GM23248 (cell line): ENCODE measurements around the gene CMIP. TPM values are rescaled to one million over a fixed set of nuclear protein-coding genes. Genes with fewer than 3 reads are reported as not detected.

Source experiments
- DNase-seq: peaks from one replicate; pipeline ENCODE4 v3.0.0-alpha.2; 2015
- H2AFZ ChIP-seq: fragments of 200-600 bp; sonication (generic); 2 replicates; pipeline ENCODE4 v1.6.1; 2016; ENCODE audit warnings: antibody characterized with exemption
- H3F3A ChIP-seq: fragments of 200-600 bp; sonication (generic); 2 replicates; pipeline ENCODE4 v1.6.1; 2016; ENCODE audit warnings: mild to moderate bottlenecking, antibody characterized with exemption, mixed run types; ENCODE audit not compliant: insufficient read depth
- H3K27ac ChIP-seq: fragments of 200-600 bp; sonication (generic); 2 replicates; pipeline ENCODE4 v1.5.1; 2016; ENCODE audit warnings: mild to moderate bottlenecking
- H3K27me3 ChIP-seq: fragments of 200-600 bp; sonication (generic); replicated peaks from 2 replicates; pipeline ENCODE4 v1.6.1; 2016; ENCODE audit warnings: mild to moderate bottlenecking; ENCODE audit not compliant: insufficient read depth
- H3K36me3 ChIP-seq: fragments of 200-600 bp; sonication (generic); 2 replicates; pipeline ENCODE4 v1.6.1; 2016; ENCODE audit warnings: low read depth, mild to moderate bottlenecking
- H3K4me1 ChIP-seq: fragments of 200-600 bp; sonication (generic); 2 replicates; pipeline ENCODE4 v1.6.1; 2016; ENCODE audit warnings: mild to moderate bottlenecking; ENCODE audit not compliant: insufficient read depth
- H3K4me2 ChIP-seq: fragments of 200-600 bp; sonication (generic); one replicate; pipeline ENCODE4 v1.6.1; 2016; ENCODE audit warnings: mild to moderate bottlenecking; ENCODE audit not compliant: unreplicated experiment
- H3K4me3 ChIP-seq: fragments of 200-600 bp; sonication (generic); 2 replicates; pipeline ENCODE4 v1.5.1; 2016; ENCODE audit warnings: mild to moderate bottlenecking
- H3K79me2 ChIP-seq: fragments of 200-600 bp; sonication (generic); 2 replicates; pipeline ENCODE4 v1.6.1; 2016; ENCODE audit warnings: mild to moderate bottlenecking; ENCODE audit not compliant: insufficient read depth
- H3K9ac ChIP-seq: fragments of 200-600 bp; sonication (generic); 2 replicates; pipeline ENCODE4 v1.6.1; 2016; ENCODE audit warnings: mild to moderate bottlenecking
- H3K9me2 ChIP-seq: fragments of 200-600 bp; sonication (generic); 2 replicates; pipeline ENCODE4 v1.6.1; 2016; ENCODE audit warnings: mixed run types, mild to moderate bottlenecking, moderate library complexity; ENCODE audit not compliant: insufficient read depth
- H3K9me3 ChIP-seq: fragments of 200-600 bp; sonication (generic); one replicate; pipeline ENCODE4 v1.6.1; 2017; ENCODE audit warnings: low read depth
- H4K20me1 ChIP-seq: fragments of 200-600 bp; sonication (generic); 2 replicates; pipeline ENCODE4 v1.6.0; 2016; ENCODE audit not compliant: insufficient read depth
- EZH2 ChIP-seq: fragments of 200-600 bp; sonication (generic); IDR thresholded peaks from 2 replicates; pipeline ENCODE4 v1.6.1; 2018; ENCODE audit warnings: antibody characterized with exemption, mild to moderate bottlenecking; ENCODE audit not compliant: insufficient read depth, poor library complexity, severe bottlenecking
- EZH2phosphoT487 ChIP-seq: fragments of 200-600 bp; sonication (generic); IDR thresholded peaks from 2 replicates; pipeline ENCODE4 v1.6.1; 2018; ENCODE audit warnings: antibody characterized with exemption, moderate library complexity, mild to moderate bottlenecking, low read depth; ENCODE audit not compliant: insufficient read depth
- WGBS, 2 experiments: methylation state at CpG; one replicate each; pipeline ENCODE4 v1.1.6; 2015 to 2017; ENCODE audit warnings: low lambda C conversion rate in 2 of 2, low coverage in 1 of 2; ENCODE audit errors: missing lambda C conversion rate in 2 of 2; 5-methylcytosine and 5-hydroxymethylcytosine counted together
- in situ Hi-C: fragments of 300-500 bp; cut with MboI; formaldehyde crosslinking; loops from 2 replicates; pipeline ENCODE4 v1.15.0; 2020
- polyA plus RNA-seq: library from polyadenylated mRNA; unstranded; fragments of >200 nt; fragmentation: Nextera tagmentation; extraction: Ambion mirVana; gene quantifications from 2 replicates; pipeline ENCODE4 v1.2.1, GENCODE V29; 2016
- total RNA-seq: library from RNA; depleted of rRNA; stranded (reverse); fragments of >200 nt; shearing (Covaris generic); gene quantifications from 2 replicates; pipeline ENCODE4 v1.2.3, GENCODE V29; 2014

Gene CMIP
- total and polyA plus RNA-seq, 2 experiments from 2014 or later, result 1.5 to 9.5 TPM

DNA sequence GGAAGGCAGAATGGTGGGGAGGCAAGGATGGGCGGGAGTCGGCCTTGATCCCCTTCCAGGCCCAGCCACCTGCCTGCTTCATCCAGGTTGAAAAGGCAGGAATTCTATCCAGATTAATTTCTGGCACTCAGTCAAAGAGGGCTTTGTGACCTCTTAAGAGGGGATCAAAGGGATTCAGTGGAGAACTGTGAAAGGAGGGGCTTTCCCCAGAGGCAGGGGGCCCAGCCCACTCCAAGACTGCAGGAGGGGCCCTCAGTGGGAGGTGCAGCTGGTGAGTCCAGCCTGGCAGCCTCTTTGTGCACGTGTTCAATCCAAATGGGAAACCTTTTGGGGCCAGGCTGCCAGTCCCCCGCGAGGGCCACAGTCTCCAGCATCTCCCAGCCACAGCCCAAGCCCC is 186.0 kb downstream of the CMIP start:
- WGBS, 2 experiments, result 92 to 93% methylated on average over 5 of the region's 5 CpGs
- Histone ChIP-seq H3K9me3 (no peaks in the 10 kb centered on the region), H3F3A (no peaks in the 10 kb centered on the region), H3K9me2 (no peaks in the 10 kb centered on the region), H3K27me3 (no peaks in the 10 kb centered on the region), H4K20me1 (no peaks in the 10 kb centered on the region), H3K9ac (no peak overlapping the region), H3K79me2 (no peaks in the 10 kb centered on the region; the same call in 1 of the 2 replicates), H3K27ac (no peak overlapping the region), H3K4me2 (no peak overlapping the region), H3K4me3 (no peak overlapping the region), H3K36me3 (no peaks in the 10 kb centered on the region), H2AFZ (no peak overlapping the region), H3K4me1 (0 out of 2 replicates have a peak, but pooled peaks cover 1% of the 10 kb centered on the region)
- DNase-seq, result no peak
- TF ChIP-seq EZH2, result no peak
- no peak for TF ChIP-seq EZH2phosphoT487
- in situ Hi-C loops, result no loop called here

DNA sequence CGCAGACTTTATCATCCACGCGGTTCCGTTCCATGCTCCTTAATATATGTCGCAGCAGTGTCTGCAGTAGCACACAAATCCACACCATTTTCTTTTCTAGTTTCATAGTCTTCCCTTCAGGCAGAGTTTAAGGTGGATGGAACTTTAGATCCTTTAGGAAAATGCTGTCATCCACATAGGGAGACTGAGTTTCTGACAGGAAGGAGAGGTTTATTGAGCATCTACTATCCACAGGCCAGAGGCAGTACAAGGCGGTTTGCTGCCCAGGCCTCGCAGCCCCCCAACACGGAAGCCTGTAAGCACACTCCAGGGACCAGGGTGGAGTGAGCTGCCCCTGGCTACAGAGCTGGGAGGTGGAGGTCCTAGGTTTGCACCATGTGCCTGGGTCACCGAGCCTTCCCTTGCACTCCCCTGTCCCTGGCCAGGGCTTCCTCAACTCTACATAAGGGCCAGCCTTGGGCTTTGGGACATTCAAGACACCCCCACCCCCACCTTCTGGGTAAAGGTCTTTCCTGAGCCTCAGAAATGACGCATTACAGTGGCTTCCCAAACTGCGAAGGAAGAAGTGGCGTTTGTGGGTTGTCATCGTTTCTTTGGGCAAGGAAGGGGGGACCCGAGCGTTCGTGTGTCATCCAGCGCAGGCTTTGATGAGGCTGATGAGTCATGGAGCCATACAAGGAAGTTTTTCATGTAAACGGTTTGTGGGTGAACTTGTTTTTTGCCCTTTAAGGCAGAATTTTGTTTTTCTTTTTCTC is 188.0 kb downstream of the CMIP start:
- no peak overlapping the region for H3K9ac ChIP-seq
- no peaks in the 10 kb centered on the region for H3K36me3 ChIP-seq
- no peak overlapping the region for H3K27ac ChIP-seq
- H4K20me1 ChIP-seq, result no peaks in the 10 kb centered on the region
- H2AFZ ChIP-seq, result no peak overlapping the region
- no peak overlapping the region for H3K4me3 ChIP-seq
- H3K4me1 ChIP-seq, result peaks cover 6% of the 10 kb centered on the region; the same call in 1 of the 2 replicates
- in situ Hi-C loops, result no loop called here
- H3K79me2 ChIP-seq, result peaks cover 10% of the 10 kb centered on the region; the same call in 1 of the 2 replicates
- no peak for TF ChIP-seq EZH2phosphoT487
- no peak for TF ChIP-seq EZH2
- H3K9me3 ChIP-seq, result no peaks in the 10 kb centered on the region
- H3K27me3 ChIP-seq, result no peaks in the 10 kb centered on the region
- 88 to 91% methylated on average over 18 of the region's 18 CpGs for WGBS, 2 experiments
- no peak overlapping the region for H3K4me2 ChIP-seq
- DNase-seq, result peak; percentile 46
- no peaks in the 10 kb centered on the region for H3F3A ChIP-seq
- H3K9me2 ChIP-seq, result no peaks in the 10 kb centered on the region

DNA sequence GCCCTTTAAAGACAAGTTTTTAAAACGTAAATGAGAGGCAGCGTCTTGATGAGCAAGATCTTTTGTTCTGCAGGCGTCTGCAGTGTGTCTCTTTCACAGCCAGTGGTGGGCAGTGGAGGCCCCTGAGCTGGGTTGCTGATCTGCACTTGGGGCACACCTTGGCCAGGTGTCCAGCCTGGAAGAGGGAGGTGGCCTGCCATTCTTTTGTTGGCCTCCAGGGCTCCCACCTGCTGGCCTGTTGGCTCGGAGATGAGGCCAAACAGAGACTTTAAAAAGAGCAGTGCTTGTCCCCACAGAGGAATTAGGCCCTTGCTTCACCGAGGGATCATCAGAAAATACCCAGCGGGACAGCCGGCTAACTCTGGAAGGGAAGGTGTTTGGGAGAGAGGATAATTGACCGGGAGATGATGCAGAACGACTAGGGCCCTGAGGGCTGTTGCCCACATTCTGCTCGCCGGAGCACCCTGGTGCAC is 188.6 kb downstream of the CMIP start:
- no peaks in the 10 kb centered on the region for H3F3A ChIP-seq
- H3K27ac ChIP-seq, result no peak overlapping the region
- no peak overlapping the region for H2AFZ ChIP-seq
- no peaks in the 10 kb centered on the region for H4K20me1 ChIP-seq
- peaks cover 6% of the 10 kb centered on the region; the same call in 1 of the 2 replicates for H3K4me1 ChIP-seq
- TF ChIP-seq EZH2phosphoT487 (no peak), EZH2 (no peak)
- in situ Hi-C loops, result no loop called here
- no peaks in the 10 kb centered on the region for H3K9me3 ChIP-seq
- DNase-seq, result no peak
- H3K9ac ChIP-seq, result no peak overlapping the region
- no peak overlapping the region for H3K4me2 ChIP-seq
- H3K4me3 ChIP-seq, result no peak overlapping the region
- H3K27me3 ChIP-seq, result no peaks in the 10 kb centered on the region
- 83 to 85% methylated on average over 11 of the region's 11 CpGs for WGBS, 2 experiments
- no peaks in the 10 kb centered on the region for H3K36me3 ChIP-seq
- peaks cover 10% of the 10 kb centered on the region; the same call in 1 of the 2 replicates for H3K79me2 ChIP-seq
- H3K9me2 ChIP-seq, result no peaks in the 10 kb centered on the region

DNA sequence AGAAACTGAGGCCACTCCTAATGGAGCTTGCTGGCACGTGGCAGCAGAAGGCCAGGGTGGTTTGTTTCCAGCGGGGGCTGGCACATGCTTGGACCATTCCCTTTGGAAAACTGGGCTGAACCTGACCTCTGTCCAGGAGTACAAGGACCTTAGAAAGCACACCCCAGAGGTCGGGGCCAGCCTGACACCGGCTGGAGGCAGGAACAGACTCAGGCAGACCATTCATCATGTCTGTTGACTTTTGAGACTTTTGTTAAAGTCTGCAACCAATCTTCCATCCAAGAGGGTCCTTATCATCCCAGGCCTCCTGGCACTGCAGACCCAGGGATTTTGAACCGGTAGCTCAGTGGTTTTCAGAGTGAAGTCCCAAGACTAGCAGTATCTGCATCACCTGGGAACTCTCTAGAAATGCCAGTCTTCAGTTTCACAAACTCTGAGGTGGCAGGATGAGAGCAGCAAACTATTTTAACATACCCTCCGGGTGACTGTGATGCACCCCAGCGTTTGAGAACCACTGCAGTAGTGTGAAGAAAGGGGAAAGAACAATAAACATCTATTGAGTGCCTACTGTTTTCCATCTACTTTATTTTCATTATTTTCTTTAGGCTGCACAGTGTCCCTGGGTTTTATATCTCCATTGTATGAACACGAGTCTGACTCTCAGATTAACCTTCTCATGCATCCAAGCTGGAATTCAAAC is 189.2 kb downstream of the CMIP start:
- Histone ChIP-seq H3K27me3 (no peaks in the 10 kb centered on the region), H3K27ac (no peak overlapping the region), H3K9me3 (no peaks in the 10 kb centered on the region), H3K79me2 (peaks cover 10% of the 10 kb centered on the region; the same call in 1 of the 2 replicates), H3K36me3 (no peaks in the 10 kb centered on the region), H4K20me1 (no peaks in the 10 kb centered on the region), H3K4me1 (peaks cover 6% of the 10 kb centered on the region; the same call in 1 of the 2 replicates), H3K4me2 (no peak overlapping the region), H3K9ac (no peak overlapping the region), H3K9me2 (no peaks in the 10 kb centered on the region), H2AFZ (no peak overlapping the region), H3K4me3 (no peak overlapping the region), H3F3A (no peaks in the 10 kb centered on the region)
- WGBS, 2 experiments, result 76 to 79% methylated on average over 8 of the region's 8 CpGs
- TF ChIP-seq EZH2 (no peak), EZH2phosphoT487 (no peak)
- DNase-seq, result no peak
- in situ Hi-C loops, result no loop called here
